Measurements from ENCODE around the gene ARHGEF19.

DNA sequence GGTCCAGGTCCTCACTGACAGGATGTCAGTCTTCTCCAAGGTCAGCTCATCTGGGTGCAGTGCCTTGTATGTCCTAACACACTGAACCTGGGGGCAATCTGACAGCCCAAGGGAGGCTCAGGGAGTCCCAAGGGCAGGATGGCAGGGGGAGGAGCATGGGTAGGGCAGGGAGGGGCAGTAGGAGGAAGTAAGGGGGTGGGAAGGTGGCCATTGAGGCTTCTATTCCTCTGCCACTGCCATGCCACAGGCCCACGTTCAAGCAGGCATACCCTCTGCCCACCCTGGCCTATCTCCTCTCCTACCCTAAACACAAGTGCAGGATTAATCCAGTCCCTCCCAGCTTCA, 13.3 kb downstream of the ARHGEF19 start:
- TF ChIP-seq, protein P1, sequence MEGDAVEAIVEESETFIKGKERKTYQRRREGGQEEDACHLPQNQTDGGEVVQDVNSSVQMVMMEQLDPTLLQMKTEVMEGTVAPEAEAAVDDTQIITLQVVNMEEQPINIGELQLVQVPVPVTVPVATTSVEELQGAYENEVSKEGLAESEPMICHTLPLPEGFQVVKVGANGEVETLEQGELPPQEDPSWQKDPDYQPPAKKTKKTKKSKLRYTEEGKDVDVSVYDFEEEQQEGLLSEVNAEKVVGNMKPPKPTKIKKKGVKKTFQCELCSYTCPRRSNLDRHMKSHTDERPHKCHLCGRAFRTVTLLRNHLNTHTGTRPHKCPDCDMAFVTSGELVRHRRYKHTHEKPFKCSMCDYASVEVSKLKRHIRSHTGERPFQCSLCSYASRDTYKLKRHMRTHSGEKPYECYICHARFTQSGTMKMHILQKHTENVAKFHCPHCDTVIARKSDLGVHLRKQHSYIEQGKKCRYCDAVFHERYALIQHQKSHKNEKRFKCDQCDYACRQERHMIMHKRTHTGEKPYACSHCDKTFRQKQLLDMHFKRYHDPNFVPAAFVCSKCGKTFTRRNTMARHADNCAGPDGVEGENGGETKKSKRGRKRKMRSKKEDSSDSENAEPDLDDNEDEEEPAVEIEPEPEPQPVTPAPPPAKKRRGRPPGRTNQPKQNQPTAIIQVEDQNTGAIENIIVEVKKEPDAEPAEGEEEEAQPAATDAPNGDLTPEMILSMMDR (IDR thresholded peaks at IDR 0.05): no peak
- TF ChIP-seq EP300 (IDR thresholded peaks at IDR 0.05; ENCODE audit: low read depth): no peak

All from transverse colon (tissue), 3 donors.